GM19324 (cell line): ENCODE results near the gene ZNF439.
A peak's percentile ranks its signal among the peaks of the same experiment; 100 is the strongest.
"Not testable (repeated sequence)": the region's sequence is repeated elsewhere in the genome, so short reads cannot be mapped to it uniquely, and the experiment has no call there.

Source experiments
- ATAC-seq: cut with Tn5 transposase; IDR thresholded peaks from one replicate; pipeline ENCODE4 v1.9.1; 2021; ENCODE audit warnings: mild to moderate bottlenecking, moderate library complexity; ENCODE audit not compliant: unreplicated experiment, low FRiP score

Gene ZNF439

DNA sequence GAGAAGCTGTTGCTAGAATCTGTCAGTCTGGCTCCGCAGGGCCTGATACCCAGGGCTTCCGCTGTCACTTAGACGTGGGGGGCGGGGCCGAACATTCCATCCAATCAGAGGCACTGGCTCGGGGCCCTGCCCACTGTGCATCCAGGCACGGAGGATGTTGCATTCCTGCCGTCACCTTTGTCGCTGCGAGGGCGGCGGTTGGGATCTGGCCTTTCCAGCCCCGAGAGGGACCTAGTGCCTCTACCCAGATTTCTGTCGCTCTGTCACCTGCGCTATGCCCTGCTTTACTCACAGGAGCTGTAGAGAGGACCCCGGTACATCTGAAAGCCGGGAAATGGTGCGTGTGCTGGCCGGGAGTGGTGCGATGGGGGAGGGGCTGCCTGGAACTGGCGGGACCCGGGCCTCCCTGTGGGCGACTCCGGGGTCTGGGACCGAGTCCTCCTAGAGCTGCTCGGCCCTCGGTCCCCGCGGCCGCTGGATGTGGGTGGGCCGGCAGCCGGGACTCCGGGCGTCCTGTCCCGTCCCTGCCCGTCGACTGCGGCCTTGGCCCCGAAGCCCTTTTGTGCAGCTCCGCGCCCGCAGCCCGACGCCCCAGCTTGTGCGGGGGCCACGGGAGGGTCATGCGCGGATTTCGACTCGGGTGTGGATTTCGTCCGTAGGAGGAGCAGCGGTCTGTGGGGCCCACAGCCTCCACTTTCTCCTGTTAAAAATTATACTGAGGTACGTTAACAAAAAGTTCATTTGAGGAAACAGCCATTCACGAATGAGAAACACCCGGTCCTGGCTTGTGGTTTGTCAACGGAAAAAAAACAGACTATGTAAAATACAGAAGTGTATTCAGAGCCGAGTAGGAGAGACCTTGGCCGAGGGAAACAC, at the start of gene ZNF439:
Gene ZNF439, plus strand, starts transcription at position 133 of the 876 bp plus-strand sequence. Its CDS starts 142 bp downstream, at position 275.
- no peak for ATAC-seq

GRCh38 chr19:11806354-11807098, 42.0 kb upstream of the ZNF439 start:
- no peak for ATAC-seq

- ATAC-seq = no peak
Measured at GRCh38 chr19:11807099-11807380, 41.5 kb upstream of the ZNF439 start.

GRCh38 chr19:11813703-11814028, 34.9 kb upstream of the ZNF439 start:
- peak; percentile 21 for ATAC-seq

DNA sequence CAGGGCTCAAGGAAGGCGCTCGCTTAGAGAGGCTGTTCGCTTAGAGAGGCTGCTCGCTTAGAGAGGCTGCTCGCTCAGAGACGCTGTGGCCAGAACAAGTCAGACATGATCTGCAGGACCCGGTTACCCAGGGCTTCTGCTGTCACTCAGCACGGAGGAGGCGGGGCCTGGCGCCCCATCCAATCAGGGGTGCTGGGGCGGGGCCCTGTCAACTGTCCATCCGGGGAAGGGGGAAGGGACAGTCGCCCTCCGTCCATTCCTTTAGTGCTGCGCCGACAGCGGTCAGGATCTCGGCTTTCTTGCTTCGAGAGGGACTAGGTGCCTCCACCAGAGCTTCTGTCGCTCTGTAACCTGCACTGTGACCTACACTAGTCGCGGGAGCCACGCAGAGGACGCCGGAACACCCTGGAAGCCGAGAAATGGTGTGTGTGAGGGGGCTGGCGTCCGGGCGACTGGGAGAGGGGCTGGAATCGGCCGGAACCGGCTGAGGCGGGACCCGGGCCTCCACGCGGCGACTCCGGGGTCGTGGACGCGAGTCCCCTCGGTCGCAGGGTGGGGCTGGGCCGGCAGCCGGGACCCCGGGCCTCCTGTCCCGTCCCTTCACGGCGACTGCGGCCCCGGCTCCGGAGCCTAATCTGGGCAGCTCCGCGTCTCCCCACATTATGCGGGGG, 34.4 kb upstream of the ZNF439 start, which contains the start of gene ZNF440:
Gene ZNF440, plus strand, starts transcription at position 245 of the 671 bp plus-strand sequence. Its CDS starts 175 bp downstream, at position 420.
- ATAC-seq = peak; percentile 97

DNA sequence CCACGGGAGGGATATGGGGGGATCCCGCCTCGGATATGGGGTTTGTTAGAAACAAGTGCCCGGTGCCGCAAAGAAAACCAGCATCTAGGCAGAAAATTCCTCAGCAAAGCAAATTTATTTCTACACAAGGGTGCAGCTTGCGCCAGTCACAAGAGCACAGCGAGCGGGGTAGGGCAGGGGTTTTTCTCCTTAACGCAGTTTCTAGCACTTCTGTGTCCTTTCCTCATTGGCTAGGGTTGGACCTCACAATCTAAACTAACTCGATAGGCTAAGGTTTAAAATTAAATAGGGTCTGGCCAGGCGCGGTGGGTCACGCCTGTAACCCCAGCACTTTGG, 33.9 kb upstream of the ZNF439 start:
- no peak for ATAC-seq

DNA sequence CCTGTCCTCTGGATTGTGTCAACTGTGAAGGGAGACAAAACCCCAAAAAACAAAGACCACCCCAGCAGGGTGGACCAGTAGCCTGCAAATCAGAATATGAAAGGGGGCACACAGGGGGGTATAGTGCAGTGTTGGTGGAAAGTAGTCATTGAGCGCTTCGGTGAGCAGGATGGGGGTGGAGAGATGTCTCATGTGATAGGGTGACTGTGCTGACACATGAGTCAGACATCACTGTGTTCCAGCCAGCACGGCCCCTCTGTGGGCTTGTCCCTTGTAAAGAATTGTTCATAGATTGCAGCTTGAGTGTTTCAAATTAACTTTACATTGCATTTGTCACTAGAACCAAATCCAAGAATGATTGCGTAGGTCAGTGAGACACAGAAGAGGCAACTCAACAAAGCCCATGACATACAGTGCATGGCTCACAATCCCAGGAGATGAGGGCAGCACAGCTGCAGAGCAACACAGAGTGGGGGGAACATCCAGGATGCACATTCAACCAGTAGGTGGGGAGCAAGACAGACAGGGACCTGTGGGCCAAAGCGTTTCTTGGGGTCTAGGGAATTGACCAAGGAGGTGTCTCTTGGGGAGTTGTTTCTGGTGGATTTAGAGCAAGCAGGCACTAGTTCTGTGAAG, 26.9 kb upstream of the ZNF439 start:
- no peak for ATAC-seq

GRCh38 chr19:11828957-11829876, 19.3 kb upstream of the ZNF439 start:
- ATAC-seq = not testable (repeated sequence)

DNA sequence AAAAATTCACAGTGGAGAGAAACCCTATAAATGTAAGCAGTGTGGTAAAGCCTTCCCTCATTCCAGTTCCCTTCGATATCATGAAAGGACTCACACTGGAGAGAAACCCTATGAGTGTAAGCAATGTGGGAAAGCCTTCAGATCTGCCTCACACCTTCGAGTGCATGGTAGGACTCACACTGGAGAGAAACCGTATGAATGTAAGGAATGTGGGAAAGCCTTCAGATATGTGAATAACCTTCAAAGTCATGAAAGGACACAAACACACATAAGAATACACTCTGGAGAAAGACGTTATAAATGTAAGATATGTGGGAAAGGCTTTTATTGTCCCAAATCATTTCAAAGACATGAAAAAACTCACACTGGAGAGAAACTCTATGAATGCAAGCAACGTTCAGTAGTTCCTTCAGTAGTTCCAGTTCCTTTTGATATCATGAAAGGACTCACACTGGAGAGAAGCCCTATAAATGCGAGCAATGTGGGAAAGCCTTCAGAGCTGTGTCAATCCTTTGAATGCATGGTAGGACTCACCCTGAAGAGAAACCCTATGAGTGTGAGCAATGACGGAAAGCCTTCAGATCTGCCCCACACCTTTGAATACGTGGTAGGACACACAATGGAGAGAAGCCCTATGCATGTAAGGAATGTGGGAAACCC, 16.1 kb upstream of the ZNF439 start:
- no peak for ATAC-seq

GRCh38 chr19:11833541-11833940, 15.0 kb upstream of the ZNF439 start:
- ATAC-seq = no peak

DNA sequence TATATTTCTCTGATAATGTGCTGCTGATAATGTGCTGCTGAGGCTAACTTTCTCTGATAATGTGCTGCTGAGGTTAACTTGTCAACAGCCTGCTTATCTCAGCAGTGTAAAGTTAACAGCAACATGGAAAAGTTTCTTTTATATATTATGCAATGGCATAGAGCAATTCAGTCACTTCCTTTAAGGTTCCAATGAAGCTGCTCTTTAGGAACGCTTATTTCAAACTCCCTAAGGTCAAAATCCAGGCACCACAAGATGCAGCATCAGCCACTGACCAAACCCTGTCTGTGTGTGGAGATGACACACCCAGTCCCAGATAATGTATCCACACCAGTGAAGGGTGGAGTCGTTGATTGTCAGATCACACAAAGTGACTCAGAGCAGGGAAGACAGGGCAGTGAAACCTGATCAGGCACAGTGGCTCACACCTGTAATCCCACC, 12.9 kb upstream of the ZNF439 start:
- ATAC-seq = not testable (repeated sequence)

DNA sequence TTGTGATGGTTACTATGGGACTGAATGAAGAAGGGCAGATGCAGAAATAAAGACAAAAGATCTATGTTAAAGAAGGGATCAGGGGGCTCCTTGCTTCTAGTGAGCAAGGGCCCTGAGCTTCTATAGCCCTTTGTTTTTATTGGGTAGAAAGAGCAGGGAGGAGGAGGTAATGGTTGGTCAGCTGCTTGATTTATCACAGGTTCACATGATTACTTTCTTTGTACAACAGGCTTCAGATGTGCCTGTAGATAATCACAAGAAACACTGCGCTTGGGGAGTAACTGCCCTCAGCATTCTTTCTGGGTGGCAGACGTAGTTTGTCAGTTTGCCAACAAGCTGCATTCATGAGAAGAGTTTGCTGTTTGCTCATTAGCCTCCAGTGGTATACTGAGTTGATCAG, 4.8 kb upstream of the ZNF439 start:
- no peak for ATAC-seq

- ATAC-seq = not testable (repeated sequence)
Measured at GRCh38 chr19:11847615-11848014, 911 bp upstream of the ZNF439 start.

DNA sequence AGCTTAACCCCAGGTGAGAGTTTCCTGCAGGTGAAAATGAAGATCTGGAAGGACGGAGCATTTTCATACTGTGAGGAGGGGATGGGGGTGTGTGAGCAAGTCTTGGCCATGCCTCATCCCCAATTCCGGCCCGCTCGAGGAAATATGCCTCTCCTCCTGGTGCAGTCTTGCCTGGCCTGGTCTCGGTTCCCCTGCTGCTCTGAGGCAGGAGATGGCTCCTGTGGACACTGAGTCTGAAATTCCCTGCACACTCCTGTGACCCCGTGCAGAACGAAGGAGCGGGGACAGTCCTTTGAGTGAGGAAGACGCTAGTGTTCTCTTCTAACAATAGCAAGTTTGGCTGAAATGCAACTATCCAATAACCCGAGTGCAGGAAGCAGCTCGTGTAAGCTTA, 329 bp upstream of the ZNF439 start:
- no peak for ATAC-seq

DNA sequence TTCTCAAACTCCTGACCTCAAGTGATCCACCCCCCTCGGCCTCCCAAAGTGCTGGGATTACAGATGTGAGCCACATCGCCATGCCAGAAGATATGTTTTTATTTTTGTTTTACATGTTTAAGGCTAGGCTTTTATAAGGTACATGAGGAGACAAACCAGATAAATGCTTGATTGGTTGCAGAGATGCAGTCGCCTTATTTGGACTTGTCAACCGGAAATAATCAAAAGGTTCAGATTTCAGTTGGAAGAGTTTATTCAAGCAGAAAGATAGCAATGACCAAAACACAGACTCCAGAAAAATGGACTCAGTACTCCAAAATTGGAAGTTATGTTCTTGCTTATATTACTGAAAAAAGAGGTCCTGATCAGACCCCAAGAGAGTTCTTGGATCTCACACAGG, 1.8 kb downstream of the ZNF439 start:
- not testable (repeated sequence) for ATAC-seq

- ATAC-seq = no peak
Measured at GRCh38 chr19:11853358-11853757, 4.8 kb downstream of the ZNF439 start.

DNA sequence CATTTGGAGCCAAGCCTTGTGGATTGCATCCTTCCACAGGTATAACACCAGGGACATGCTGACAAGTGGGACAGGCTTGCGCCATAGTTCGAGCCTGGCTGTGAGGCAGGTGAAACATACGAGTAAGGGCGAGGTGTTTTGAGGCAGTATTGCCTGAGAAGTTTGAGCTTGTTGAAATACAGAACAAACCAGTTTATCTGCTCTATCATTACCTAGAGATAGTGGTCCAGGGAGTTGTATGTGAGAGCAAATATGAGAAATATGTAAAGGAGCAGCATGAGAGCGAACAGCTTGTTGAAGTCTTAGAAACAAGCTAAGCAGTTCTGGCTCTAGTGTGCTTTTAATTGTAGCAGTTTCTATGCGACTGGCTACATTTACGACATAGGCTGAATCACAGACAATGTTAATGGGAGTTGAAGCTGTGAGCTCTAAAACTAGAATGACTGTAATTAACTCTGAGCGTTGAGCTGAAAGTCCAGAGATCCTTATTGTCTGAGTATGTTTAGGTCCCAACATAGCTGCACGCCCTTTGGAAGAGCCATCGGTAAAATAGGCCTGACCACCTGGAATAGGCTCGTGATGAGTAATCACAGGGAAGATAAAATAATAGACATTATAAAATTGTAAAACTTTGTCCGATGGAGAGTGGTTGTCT, 8.2 kb downstream of the ZNF439 start:
- ATAC-seq = no peak

DNA sequence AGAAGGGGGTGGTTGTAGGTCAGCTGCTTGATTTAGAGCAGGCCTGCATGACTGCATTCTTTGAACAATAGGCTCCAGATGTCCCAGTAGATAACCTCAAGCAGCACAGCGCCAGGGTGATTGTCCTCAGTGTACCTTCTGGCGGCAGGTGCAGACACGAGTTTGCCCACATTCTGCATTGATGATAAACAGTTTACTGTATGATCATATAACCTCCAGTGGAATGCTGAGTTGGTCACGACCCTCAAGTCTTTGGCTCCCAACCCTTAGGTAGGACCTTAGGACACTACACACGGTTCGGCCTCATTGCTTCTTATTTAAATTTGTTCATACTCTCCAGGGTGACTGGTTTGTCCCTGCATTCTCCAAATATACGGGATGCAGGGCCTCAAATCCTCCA, 12.2 kb downstream of the ZNF439 start:
- no peak for ATAC-seq

DNA sequence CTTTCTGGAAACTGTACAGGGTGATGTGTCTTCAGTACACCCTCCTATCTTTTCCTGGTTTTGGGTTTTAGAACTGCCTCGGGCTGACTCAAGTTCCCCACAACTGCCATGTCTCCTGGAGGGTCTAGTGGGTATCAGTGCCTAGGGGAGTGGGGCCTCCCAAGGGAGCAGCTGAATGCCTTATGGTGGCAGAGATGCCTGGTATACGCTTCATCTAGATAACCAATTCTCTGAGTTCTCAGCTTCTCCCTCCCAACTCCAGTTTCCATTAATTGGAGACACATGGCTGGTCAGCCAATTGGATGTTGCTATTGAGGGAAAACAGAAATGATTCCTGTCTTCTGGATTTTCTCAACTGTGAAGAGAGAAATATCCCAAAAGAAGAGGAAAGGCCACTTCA, 12.8 kb downstream of the ZNF439 start:
- no peak for ATAC-seq
